Lower lobe of right lung (tissue), 2 donors: ENCODE measurements around the gene TNIP3. TPM values are rescaled to one million over a fixed set of nuclear protein-coding genes. Genes with fewer than 3 reads are reported as not detected.

Experiments used
- ATAC-seq, 2 donors: fragments of 200-7000 bp; cut with Tn5 transposase; one replicate each; pipeline ENCODE4 v1.9.1; 2020 to 2022; ENCODE audit warnings: mild to moderate bottlenecking in 2 of 2, moderate library complexity in 2 of 2
- DNase-seq: peaks from one replicate; pipeline ENCODE4 v3.0.0-alpha.2; 2020
- H3K27ac ChIP-seq: fragments of 200-600 bp; one replicate; pipeline ENCODE4 v1.8.0; 2022
- H3K27me3 ChIP-seq: fragments of 200-600 bp; one replicate; pipeline ENCODE4 v1.8.0; 2022; ENCODE audit warnings: low read depth
- H3K36me3 ChIP-seq: fragments of 200-600 bp; one replicate; pipeline ENCODE4 v1.8.0; 2022; ENCODE audit warnings: mild to moderate bottlenecking
- H3K4me1 ChIP-seq: fragments of 200-600 bp; one replicate; pipeline ENCODE4 v1.8.0; 2022
- H3K4me3 ChIP-seq: fragments of 200-600 bp; one replicate; pipeline ENCODE4 v1.8.0; 2022; ENCODE audit warnings: mild to moderate bottlenecking
- H3K9me3 ChIP-seq: fragments of 200-600 bp; one replicate; pipeline ENCODE4 v1.8.0; 2022
- CTCF ChIP-seq: fragments of 200-600 bp; IDR thresholded peaks from one replicate; pipeline ENCODE4 v1.8.0; 2022; ENCODE audit warnings: antibody characterized with exemption, mild to moderate bottlenecking
- intact Hi-C: fragments of 100-400 bp; cut with DNase I; formaldehyde crosslinking; loops from one replicate; pipeline ENCODE4 v1.11.0; 2022
- total RNA-seq: library from RNA; stranded (reverse); fragmentation: NEBNext Ultra II Directional; extraction: Animal tissue kit (Norgen Biotek cat#: 25700); gene quantifications from one replicate; pipeline ENCODE4 v1.2.1, GENCODE V29; 2021
- donor health status: DM: no; HTN: yes; CAD: no; lungs with severe emphysema.

The TNIP3 gene
- total RNA-seq, 1 donor from 2014 or later = 0.95 TPM

GRCh38 chr4:121165206-121165605 is 1.1 kb upstream of the TNIP3 start:
- no peak for ATAC-seq
- no peaks in the 10 kb centered on the region for H3K27me3 ChIP-seq
- H3K27ac ChIP-seq = no peak overlapping the region
- DNase-seq = no peak
- TF ChIP-seq CTCF = no peak
- no peaks in the 10 kb centered on the region for H3K9me3 ChIP-seq
- no peaks in the 10 kb centered on the region for H3K4me1 ChIP-seq
- H3K4me3 ChIP-seq = no peak overlapping the region
- H3K36me3 ChIP-seq = no peaks in the 10 kb centered on the region
- intact Hi-C loops = no loop called here

- no peaks in the 10 kb centered on the region for H3K36me3 ChIP-seq
- peaks cover 31% of the 10 kb centered on the region for H3K4me1 ChIP-seq
- no peak for TF ChIP-seq CTCF
- H3K27me3 ChIP-seq = no peaks in the 10 kb centered on the region
- ATAC-seq (peak; percentile 83 to 90), DNase-seq (peak; percentile 67)
- H3K9me3 ChIP-seq = no peaks in the 10 kb centered on the region
- intact Hi-C loops = no loop called here
- peak overlapping the region; percentile 57 for H3K4me3 ChIP-seq
- peak overlapping the region; percentile 62 for H3K27ac ChIP-seq
These were observed 7.0 kb downstream of the TNIP3 start for GRCh38 chr4:121156822-121157769.

- Histone ChIP-seq H3K4me1 (peaks cover 31% of the 10 kb centered on the region), H3K27ac (no peak overlapping the region), H3K27me3 (no peaks in the 10 kb centered on the region), H3K9me3 (no peaks in the 10 kb centered on the region), H3K4me3 (peak overlapping the region; percentile 57), H3K36me3 (no peaks in the 10 kb centered on the region)
- no peak for TF ChIP-seq CTCF
- intact Hi-C loops = no loop called here
- DNase-seq (no peak), ATAC-seq (peak in 1 of 2 donors; percentile 61)
These were observed 8.2 kb downstream of the TNIP3 start for GRCh38 chr4:121155893-121156292.

GRCh38 chr4:121154103-121154515 is 10.0 kb downstream of the TNIP3 start:
- H3K27me3 ChIP-seq = no peaks in the 10 kb centered on the region
- H3K36me3 ChIP-seq = no peaks in the 10 kb centered on the region
- no peaks in the 10 kb centered on the region for H3K9me3 ChIP-seq
- no peak for ATAC-seq
- H3K27ac ChIP-seq = no peak overlapping the region
- intact Hi-C loops = no loop called here
- H3K4me1 ChIP-seq = peaks cover 31% of the 10 kb centered on the region
- no peak overlapping the region for H3K4me3 ChIP-seq
- no peak for TF ChIP-seq CTCF
- DNase-seq = no peak

GRCh38 chr4:121151942-121152341 is 12.2 kb downstream of the TNIP3 start:
- no peak for TF ChIP-seq CTCF
- Histone ChIP-seq H3K27me3 (no peaks in the 10 kb centered on the region), H3K4me3 (no peak overlapping the region), H3K27ac (no peak overlapping the region), H3K4me1 (peaks cover 31% of the 10 kb centered on the region), H3K36me3 (no peaks in the 10 kb centered on the region), H3K9me3 (no peaks in the 10 kb centered on the region)
- intact Hi-C loops = no loop called here
- no peak for DNase-seq
- no peak for ATAC-seq
